Nephron progenitor cell (in vitro differentiated cells): ENCODE data around the gene SPANXA2.
"Not testable (repeated sequence)": the region's sequence is repeated elsewhere in the genome, so short reads cannot be mapped to it uniquely, and the experiment has no call there.

Experiments used
- DNase-seq: peaks from one replicate; pipeline ENCODE4 v3.0.0; 2021
- H3K27ac Mint-ChIP-seq: 2 replicates; pipeline ENCODE4 v1.8.0; 2021; ENCODE audit warnings: mild to moderate bottlenecking, moderate library complexity, mixed read lengths
- H3K27me3 Mint-ChIP-seq: 2 replicates; pipeline ENCODE4 v1.8.0; 2021; ENCODE audit warnings: mild to moderate bottlenecking, low read depth, mixed read lengths; ENCODE audit not compliant: poor library complexity
- H3K36me3 Mint-ChIP-seq: 2 replicates; pipeline ENCODE4 v1.8.0; 2021; ENCODE audit warnings: low read depth, mixed read lengths
- H3K4me1 Mint-ChIP-seq: 2 replicates; pipeline ENCODE4 v1.8.0; 2021; ENCODE audit warnings: mixed read lengths
- H3K4me3 Mint-ChIP-seq: 2 replicates; pipeline ENCODE4 v1.8.0; 2021; ENCODE audit warnings: mild to moderate bottlenecking, moderate library complexity, mixed read lengths
- H3K9me3 Mint-ChIP-seq: 2 replicates; pipeline ENCODE4 v1.8.0; 2021; ENCODE audit warnings: mild to moderate bottlenecking, moderate library complexity, mixed read lengths
- CTCF ChIP-seq: fragments of 200-600 bp; sonication (generic); IDR thresholded peaks from 2 replicates; pipeline ENCODE4 v1.5.0; 2021; ENCODE audit warnings: antibody characterized with exemption

Gene SPANXA2

GRCh38 chrX:141589408-141589807, at the start of gene SPANXA2:
Gene SPANXA2 (plus strand): TSS chrX:141589708. CDS start chrX:141589768, 60 bp downstream.
- not testable (repeated sequence) for H3K9me3 Mint-ChIP-seq, H3K36me3 Mint-ChIP-seq, H3K4me3 Mint-ChIP-seq, DNase-seq, H3K4me1 Mint-ChIP-seq, H3K27me3 Mint-ChIP-seq, H3K27ac Mint-ChIP-seq

GRCh38 chrX:141542551-141542950, 47.0 kb upstream of the SPANXA2 start:
- H3K27me3 Mint-ChIP-seq, DNase-seq, H3K36me3 Mint-ChIP-seq, H3K27ac Mint-ChIP-seq, H3K4me3 Mint-ChIP-seq, H3K9me3 Mint-ChIP-seq, H3K4me1 Mint-ChIP-seq: not testable (repeated sequence)

GRCh38 chrX:141584638-141585037, 4.9 kb upstream of the SPANXA2 start, which contains the start of gene SPANXA1:
Gene SPANXA1 (minus strand): TSS chrX:141584738. CDS start chrX:141584678, 60 bp downstream.
- H3K9me3 Mint-ChIP-seq, H3K36me3 Mint-ChIP-seq, H3K4me1 Mint-ChIP-seq, H3K27me3 Mint-ChIP-seq, H3K27ac Mint-ChIP-seq, H3K4me3 Mint-ChIP-seq, DNase-seq: not testable (repeated sequence)

- Mint-ChIP-seq H3K9me3 (peaks cover 25% of the 10 kb centered on the region), H3K36me3 (no peaks in the 10 kb centered on the region), H3K4me1 (peaks cover 14% of the 10 kb centered on the region), H3K4me3 (no peak overlapping the region), H3K27ac (no peak overlapping the region), H3K27me3 (no peaks in the 10 kb centered on the region)
- DNase-seq, result peak; percentile 2
- no peak for TF ChIP-seq CTCF
These were observed 19.6 kb downstream of the SPANXA2 start for GRCh38 chrX:141609111-141609510.

- no peak for TF ChIP-seq CTCF
- DNase-seq, result no peak
- H3K27ac Mint-ChIP-seq, result no peak overlapping the region
- H3K9me3 Mint-ChIP-seq, result peaks cover 23% of the 10 kb centered on the region
- no peaks in the 10 kb centered on the region for H3K36me3 Mint-ChIP-seq
- H3K27me3 Mint-ChIP-seq, result peaks cover 2% of the 10 kb centered on the region
- no peaks in the 10 kb centered on the region for H3K4me1 Mint-ChIP-seq
- no peak overlapping the region for H3K4me3 Mint-ChIP-seq
These were observed 29.8 kb downstream of the SPANXA2 start for GRCh38 chrX:141619336-141619735.

GRCh38 chrX:141632124-141632523, 42.6 kb downstream of the SPANXA2 start:
- Mint-ChIP-seq H3K36me3 (no peaks in the 10 kb centered on the region), H3K4me3 (no peak overlapping the region), H3K27ac (no peak overlapping the region), H3K27me3 (no peaks in the 10 kb centered on the region), H3K9me3 (peaks cover 50% of the 10 kb centered on the region), H3K4me1 (no peaks in the 10 kb centered on the region)
- no peak for DNase-seq
- no peak for TF ChIP-seq CTCF

GRCh38 chrX:141638550-141638949, 49.0 kb downstream of the SPANXA2 start:
- H3K27ac Mint-ChIP-seq, result no peak overlapping the region
- H3K9me3 Mint-ChIP-seq, result peaks cover 47% of the 10 kb centered on the region
- peaks cover 2% of the 10 kb centered on the region for H3K27me3 Mint-ChIP-seq
- no peaks in the 10 kb centered on the region for H3K36me3 Mint-ChIP-seq
- DNase-seq, result no peak
- no peak for TF ChIP-seq CTCF
- peaks cover 10% of the 10 kb centered on the region for H3K4me1 Mint-ChIP-seq
- no peak overlapping the region for H3K4me3 Mint-ChIP-seq
